ENCODE data around the gene SLC35F3.

GRCh38 chr1:234067581-234068337 is 163.3 kb downstream of the SLC35F3 start:
- TF ChIP-seq CTCF (IDR thresholded peaks at IDR 0.05) (no peak), POLR2A (IDR thresholded peaks at IDR 0.05) (no peak)

Measured in adrenal gland (tissue), 5 donors.